GM21619 (cell line): ENCODE results near the gene CEBPG.

Experiments
- ATAC-seq: cut with Tn5 transposase; IDR thresholded peaks from one replicate; pipeline ENCODE4 v1.9.1; 2021; ENCODE audit not compliant: unreplicated experiment

The CEBPG gene

GRCh38 chr19:33373453-33374235 is at the start of gene CEBPG:
Gene CEBPG (plus strand): TSS chr19:33373709. CDS start chr19:33379240, 5,531 bp downstream.
- ATAC-seq, result peak; percentile 83

GRCh38 chr19:33324628-33325027 is 48.9 kb upstream of the CEBPG start:
- ATAC-seq, result no peak

- ATAC-seq, result no peak
Observed at GRCh38 chr19:33325920-33326319, 47.6 kb upstream of the CEBPG start.

GRCh38 chr19:33329060-33329459 is 44.4 kb upstream of the CEBPG start:
- ATAC-seq, result no peak

GRCh38 chr19:33329736-33330135 is 43.8 kb upstream of the CEBPG start:
- ATAC-seq, result no peak

GRCh38 chr19:33332248-33332647 is 41.3 kb upstream of the CEBPG start:
- ATAC-seq, result no peak

GRCh38 chr19:33333151-33333550 is 40.4 kb upstream of the CEBPG start:
- no peak for ATAC-seq

GRCh38 chr19:33333642-33334041 is 39.9 kb upstream of the CEBPG start:
- no peak for ATAC-seq

GRCh38 chr19:33334271-33334670 is 39.2 kb upstream of the CEBPG start:
- no peak for ATAC-seq

- ATAC-seq, result no peak
Observed at GRCh38 chr19:33335446-33335845, 38.1 kb upstream of the CEBPG start.

- no peak for ATAC-seq
Observed at GRCh38 chr19:33339016-33339984, 34.2 kb upstream of the CEBPG start.

- no peak for ATAC-seq
Observed at GRCh38 chr19:33340991-33341390, 32.5 kb upstream of the CEBPG start.

- no peak for ATAC-seq
Observed at GRCh38 chr19:33343301-33343700, 30.2 kb upstream of the CEBPG start.

GRCh38 chr19:33343859-33344572 is 29.5 kb upstream of the CEBPG start:
- no peak for ATAC-seq

GRCh38 chr19:33344573-33344925 is 29.0 kb upstream of the CEBPG start:
- no peak for ATAC-seq

- ATAC-seq, result no peak
Observed at GRCh38 chr19:33345163-33345562, 28.3 kb upstream of the CEBPG start.

GRCh38 chr19:33346665-33347064 is 26.8 kb upstream of the CEBPG start:
- ATAC-seq, result no peak

- ATAC-seq, result no peak
Observed at GRCh38 chr19:33347300-33347699, 26.2 kb upstream of the CEBPG start.

GRCh38 chr19:33348301-33349010 is 25.1 kb upstream of the CEBPG start:
- no peak for ATAC-seq
